HCT116 (cell line): ENCODE data around the gene POLD2. TPM values are rescaled to one million over a fixed set of nuclear protein-coding genes. Genes with fewer than 3 reads are reported as not detected.

Experiments used
- ATAC-seq: fragments of 200-7000 bp; cut with Tn5 transposase; 2 replicates; pipeline ENCODE4 v1.9.1; 2020; ENCODE audit warnings: mild to moderate bottlenecking, moderate library complexity
- BruUV-seq: library from RNA; stranded (reverse); fragments of 400-500 nt; replicated peaks from 2 replicates; lab custom pipeline; 2021; lab: Mats Ljungman, UMichigan
- CTCF ChIA-PET: fragments of 300-600 bp; sonication (Branson Sonifier 250); formaldehyde crosslinking; loops from one replicate; lab custom pipeline; 2021; ENCODE audit warnings: antibody characterized with exemption; lab: Charles Lee
- POLR2A ChIA-PET: fragments of 300-600, 350-600 bp; sonication (Branson Sonifier 250); formaldehyde crosslinking; loops from one replicate; lab custom pipeline; 2021; ENCODE audit warnings: antibody characterized with exemption; lab: Charles Lee
- RAD21 ChIA-PET, 2 experiments: fragments of 300-600 bp; sonication (Branson Sonifier 250); formaldehyde crosslinking; loops; one replicate each; lab custom pipeline; 2023; ENCODE audit warnings: low total read pairs in 2 of 2; ENCODE audit not compliant: uncharacterized antibody in 2 of 2, unreplicated experiment in 2 of 2, low non-redundant PET in 1 of 2; lab: Charles Lee
- DNase-seq: peaks from one replicate; pipeline ENCODE4 v3.0.0-alpha.2; 2010; ENCODE audit warnings: low read depth, low spot score
- H2AFZ ChIP-seq: fragments of 200-600 bp; shearing (Covaris generic), sonication (generic); 2 replicates; pipeline ENCODE4 v1.6.1; 2017; ENCODE audit warnings: low read depth, mixed run types, mixed read lengths, antibody characterized with exemption, low read length; ENCODE audit not compliant: poor library complexity, severe bottlenecking
- H3K27ac ChIP-seq: 2 replicates; pipeline ENCODE4 v1.5.1; 2012; ENCODE audit warnings: low read depth, low read length
- H3K27me3 ChIP-seq: fragments of 200-600 bp; sonication (generic); 2 replicates; pipeline ENCODE4 v1.6.1; 2016; ENCODE audit warnings: mixed run types, low read length, mixed read lengths; ENCODE audit not compliant: insufficient read depth
- H3K36me3 ChIP-seq, 2 experiments: fragments of 200-500 bp in 1 of 2; fragments of 200-600 bp in 1 of 2; sonication (Bioruptor generic) in 1 of 2; sonication (generic) in 1 of 2; 2 replicates each; pipeline versions ENCODE4 v1.5.1 to v1.6.1; 2014 to 2016; ENCODE audit warnings: low read length in 2 of 2, inconsistent platforms in 1 of 2, mixed read lengths in 1 of 2, mixed run types in 1 of 2; ENCODE audit not compliant: insufficient read depth in 2 of 2, control insufficient read depth in 1 of 2
- H3K4me1 ChIP-seq, 2 experiments: fragments of 200-600 bp in 1 of 2; sonication (generic) in 1 of 2; 2 replicates each; pipeline versions ENCODE4 v1.5.1 to v1.6.1; 2012 to 2017; ENCODE audit warnings: low read length in 2 of 2, inconsistent platforms in 1 of 2, mild to moderate bottlenecking in 1 of 2, mixed read lengths in 1 of 2, mixed run types in 1 of 2, moderate library complexity in 1 of 2; ENCODE audit not compliant: insufficient read depth in 2 of 2, control insufficient read depth in 1 of 2
- H3K4me2 ChIP-seq: fragments of 200-600 bp; sonication (generic); 2 replicates; pipeline ENCODE4 v1.6.1; 2017; ENCODE audit warnings: mixed run types, low read length, mixed read lengths
- H3K4me3 ChIP-seq, 2 experiments: fragments of 200-600 bp in 1 of 2; sonication (generic) in 1 of 2; replicated peaks in 1 of 2; 2 replicates each; pipeline ENCODE4 v1.5.1; 2011 to 2016; ENCODE audit warnings: low read length in 2 of 2, control low read depth in 1 of 2, low read depth in 1 of 2, mild to moderate bottlenecking in 1 of 2, mixed read lengths in 1 of 2, mixed run types in 1 of 2
- H3K79me2 ChIP-seq: fragments of 200-600 bp; sonication (generic); 2 replicates; pipeline ENCODE4 v1.6.1; 2017; ENCODE audit warnings: mild to moderate bottlenecking, mixed run types, low read length, moderate library complexity, mixed read lengths; ENCODE audit not compliant: insufficient read depth
- H3K9ac ChIP-seq: fragments of 200-600 bp; sonication (generic); 2 replicates; pipeline ENCODE4 v1.6.1; 2016; ENCODE audit warnings: low read length, mixed read lengths
- H3K9me2 ChIP-seq: fragments of 200-600 bp; sonication (generic), shearing (Covaris generic); 2 replicates; pipeline ENCODE4 v1.6.1; 2017; ENCODE audit warnings: mixed run types, mild to moderate bottlenecking, moderate library complexity; ENCODE audit not compliant: insufficient read depth
- H3K9me3 ChIP-seq, 2 experiments: fragments of 200-500 bp in 1 of 2; fragments of 200-600 bp in 1 of 2; sonication (Bioruptor generic) in 1 of 2; sonication (generic) in 1 of 2; 2 replicates each; pipeline ENCODE4 v1.6.1; 2014 to 2017; ENCODE audit warnings: low read length in 2 of 2, mixed read lengths in 2 of 2, inconsistent platforms in 1 of 2, low read depth in 1 of 2, mild to moderate bottlenecking in 1 of 2, mixed run types in 1 of 2, moderate library complexity in 1 of 2; ENCODE audit not compliant: control insufficient read depth in 1 of 2, insufficient read depth in 1 of 2
- H4K20me1 ChIP-seq: fragments of 200-600 bp; sonication (generic), shearing (Covaris generic); 2 replicates; pipeline ENCODE4 v1.6.1; 2017; ENCODE audit warnings: mixed run types, mild to moderate bottlenecking, moderate library complexity; ENCODE audit not compliant: insufficient read depth
- CBX3 ChIP-seq: IDR thresholded peaks from 2 replicates; pipeline ENCODE4 v1.6.1; 2012; ENCODE audit warnings: low read depth
- EGR1 ChIP-seq: IDR thresholded peaks from 2 replicates; pipeline ENCODE4 v1.6.1; 2012; ENCODE audit warnings: low read depth
- EZH2phosphoT487 ChIP-seq: fragments of 200-600 bp; IDR thresholded peaks from 2 replicates; pipeline ENCODE4 v1.6.1; 2018; ENCODE audit warnings: antibody characterized with exemption, borderline replicate concordance
- POLR2A ChIP-seq: IDR thresholded peaks from 2 replicates; pipeline ENCODE4 v1.7.0; 2011; ENCODE audit warnings: borderline replicate concordance; ENCODE audit not compliant: insufficient read depth, insufficient read length; ENCODE audit errors: extremely low read depth
- POLR2AphosphoS5 ChIP-seq: IDR thresholded peaks from 2 replicates; pipeline ENCODE4 v1.6.1; 2011; ENCODE audit warnings: mild to moderate bottlenecking, low read depth, low read length, moderate library complexity
- SP1 ChIP-seq: IDR thresholded peaks from 2 replicates; pipeline ENCODE4 v1.6.1; 2012; ENCODE audit warnings: low read depth
- TCF7L2 ChIP-seq: IDR thresholded peaks from 2 replicates; pipeline ENCODE4 v1.7.0; 2011; ENCODE audit warnings: borderline replicate concordance, inconsistent platforms; ENCODE audit not compliant: insufficient read depth, insufficient read length; ENCODE audit errors: extremely low read depth
- ZNF274 ChIP-seq: fragments of 200-500 bp; sonication (Bioruptor generic); IDR thresholded peaks from 2 replicates; pipeline ENCODE4 v1.6.1; 2014; ENCODE audit warnings: mild to moderate bottlenecking, low read depth, low read length, inconsistent platforms
- intact Hi-C: fragments of 100-400 bp; cut with micrococcal nuclease; formaldehyde crosslinking; loops from 2 replicates; pipeline ENCODE4 v1.10.0; 2022
- total RNA-seq: library from RNA; stranded (reverse); gene quantifications from one replicate; pipeline ENCODE4 v1.2.1, GENCODE V29; 2021; ENCODE audit not compliant: unreplicated experiment
- TF ChIP-seq, protein P1 (sequence below): IDR thresholded peaks from 2 replicates; pipeline ENCODE4 v1.6.1; 2011; ENCODE audit warnings: mild to moderate bottlenecking, low read length, moderate library complexity; ENCODE audit not compliant: insufficient replicate concordance; ENCODE audit errors: extremely low read depth
- TF ChIP-seq, protein P2 (sequence below), 3 experiments: fragments of 200-600 bp in 1 of 3; sonication (generic) in 1 of 3; IDR thresholded peaks in 2 of 3; conservative IDR thresholded peaks in 1 of 3; 2 replicates each; pipeline ENCODE4 v1.5.1; 2012 to 2017; ENCODE audit warnings: low read depth in 2 of 3, low read length in 2 of 3, antibody characterized with exemption in 1 of 3, borderline replicate concordance in 1 of 3, control low read depth in 1 of 3, mild to moderate bottlenecking in 1 of 3, mixed read lengths in 1 of 3, mixed run types in 1 of 3, moderate library complexity in 1 of 3; ENCODE audit not compliant: insufficient read depth in 1 of 3
- TF ChIP-seq, protein P3 (sequence below): IDR thresholded peaks from 2 replicates; pipeline ENCODE4 v1.6.1; 2012; ENCODE audit warnings: low read depth

POLD2 gene
- total RNA-seq, 1 experiment from 2014 or later = 237 TPM

DNA sequence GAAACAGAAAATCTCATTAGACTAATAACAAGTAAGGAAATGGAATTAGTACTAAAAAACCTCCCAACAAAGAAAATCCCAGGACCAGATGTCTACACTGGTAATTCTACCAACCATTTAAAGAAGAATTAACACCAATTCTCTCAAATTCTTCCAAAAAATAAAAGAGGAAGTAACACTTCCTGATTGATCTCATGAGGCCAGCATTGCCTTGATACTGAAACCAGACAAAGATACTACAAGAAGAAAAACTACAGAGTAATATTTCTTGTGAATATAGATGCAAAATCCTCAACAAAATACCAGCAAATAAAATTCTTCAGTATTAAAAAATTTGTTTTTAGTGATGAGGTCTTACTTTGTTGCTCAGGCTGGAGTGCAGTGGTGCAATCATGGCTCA lies 44.6 kb upstream of the POLD2 start:
- no peak for DNase-seq
- no peaks in the 10 kb centered on the region for H3K9me3 ChIP-seq
- intact Hi-C loops = no loop called here
- H3K4me3 ChIP-seq = no peak overlapping the region
- ATAC-seq = no peak
- no peak overlapping the region for H3K4me2 ChIP-seq
- H3K36me3 ChIP-seq = no peaks in the 10 kb centered on the region
- peaks cover 0 to 3% of the 10 kb centered on the region in 2 experiments; a peak in 1 of 4 replicates for H3K4me1 ChIP-seq
- no peaks in the 10 kb centered on the region for H3K9me2 ChIP-seq
- no peaks in the 10 kb centered on the region for H3K79me2 ChIP-seq
- no peaks in the 10 kb centered on the region for H4K20me1 ChIP-seq
- BruUV-seq = no TSS peak
- TF ChIP-seq EGR1 (no peak), ZNF274 (no peak), CBX3 (no peak), TCF7L2 (no peak), EZH2phosphoT487 (no peak), POLR2AphosphoS5 (no peak), POLR2A (no peak), SP1 (no peak)
- TF ChIP-seq, protein P1, sequence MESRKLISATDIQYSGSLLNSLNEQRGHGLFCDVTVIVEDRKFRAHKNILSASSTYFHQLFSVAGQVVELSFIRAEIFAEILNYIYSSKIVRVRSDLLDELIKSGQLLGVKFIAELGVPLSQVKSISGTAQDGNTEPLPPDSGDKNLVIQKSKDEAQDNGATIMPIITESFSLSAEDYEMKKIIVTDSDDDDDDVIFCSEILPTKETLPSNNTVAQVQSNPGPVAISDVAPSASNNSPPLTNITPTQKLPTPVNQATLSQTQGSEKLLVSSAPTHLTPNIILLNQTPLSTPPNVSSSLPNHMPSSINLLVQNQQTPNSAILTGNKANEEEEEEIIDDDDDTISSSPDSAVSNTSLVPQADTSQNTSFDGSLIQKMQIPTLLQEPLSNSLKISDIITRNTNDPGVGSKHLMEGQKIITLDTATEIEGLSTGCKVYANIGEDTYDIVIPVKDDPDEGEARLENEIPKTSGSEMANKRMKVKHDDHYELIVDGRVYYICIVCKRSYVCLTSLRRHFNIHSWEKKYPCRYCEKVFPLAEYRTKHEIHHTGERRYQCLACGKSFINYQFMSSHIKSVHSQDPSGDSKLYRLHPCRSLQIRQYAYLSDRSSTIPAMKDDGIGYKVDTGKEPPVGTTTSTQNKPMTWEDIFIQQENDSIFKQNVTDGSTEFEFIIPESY = no peak
- TF ChIP-seq, protein P2, sequence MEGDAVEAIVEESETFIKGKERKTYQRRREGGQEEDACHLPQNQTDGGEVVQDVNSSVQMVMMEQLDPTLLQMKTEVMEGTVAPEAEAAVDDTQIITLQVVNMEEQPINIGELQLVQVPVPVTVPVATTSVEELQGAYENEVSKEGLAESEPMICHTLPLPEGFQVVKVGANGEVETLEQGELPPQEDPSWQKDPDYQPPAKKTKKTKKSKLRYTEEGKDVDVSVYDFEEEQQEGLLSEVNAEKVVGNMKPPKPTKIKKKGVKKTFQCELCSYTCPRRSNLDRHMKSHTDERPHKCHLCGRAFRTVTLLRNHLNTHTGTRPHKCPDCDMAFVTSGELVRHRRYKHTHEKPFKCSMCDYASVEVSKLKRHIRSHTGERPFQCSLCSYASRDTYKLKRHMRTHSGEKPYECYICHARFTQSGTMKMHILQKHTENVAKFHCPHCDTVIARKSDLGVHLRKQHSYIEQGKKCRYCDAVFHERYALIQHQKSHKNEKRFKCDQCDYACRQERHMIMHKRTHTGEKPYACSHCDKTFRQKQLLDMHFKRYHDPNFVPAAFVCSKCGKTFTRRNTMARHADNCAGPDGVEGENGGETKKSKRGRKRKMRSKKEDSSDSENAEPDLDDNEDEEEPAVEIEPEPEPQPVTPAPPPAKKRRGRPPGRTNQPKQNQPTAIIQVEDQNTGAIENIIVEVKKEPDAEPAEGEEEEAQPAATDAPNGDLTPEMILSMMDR (IDR thresholded peaks at IDR 0.05 in 2 of 3, conservative IDR thresholded peaks at IDR 0.05 in 1 of 3; ENCODE audit: borderline replicate concordance in 1 of 3, insufficient read depth in 1 of 3, low read depth in 2 of 3, low read length in 2 of 3) = no peak
- TF ChIP-seq, protein P3, sequence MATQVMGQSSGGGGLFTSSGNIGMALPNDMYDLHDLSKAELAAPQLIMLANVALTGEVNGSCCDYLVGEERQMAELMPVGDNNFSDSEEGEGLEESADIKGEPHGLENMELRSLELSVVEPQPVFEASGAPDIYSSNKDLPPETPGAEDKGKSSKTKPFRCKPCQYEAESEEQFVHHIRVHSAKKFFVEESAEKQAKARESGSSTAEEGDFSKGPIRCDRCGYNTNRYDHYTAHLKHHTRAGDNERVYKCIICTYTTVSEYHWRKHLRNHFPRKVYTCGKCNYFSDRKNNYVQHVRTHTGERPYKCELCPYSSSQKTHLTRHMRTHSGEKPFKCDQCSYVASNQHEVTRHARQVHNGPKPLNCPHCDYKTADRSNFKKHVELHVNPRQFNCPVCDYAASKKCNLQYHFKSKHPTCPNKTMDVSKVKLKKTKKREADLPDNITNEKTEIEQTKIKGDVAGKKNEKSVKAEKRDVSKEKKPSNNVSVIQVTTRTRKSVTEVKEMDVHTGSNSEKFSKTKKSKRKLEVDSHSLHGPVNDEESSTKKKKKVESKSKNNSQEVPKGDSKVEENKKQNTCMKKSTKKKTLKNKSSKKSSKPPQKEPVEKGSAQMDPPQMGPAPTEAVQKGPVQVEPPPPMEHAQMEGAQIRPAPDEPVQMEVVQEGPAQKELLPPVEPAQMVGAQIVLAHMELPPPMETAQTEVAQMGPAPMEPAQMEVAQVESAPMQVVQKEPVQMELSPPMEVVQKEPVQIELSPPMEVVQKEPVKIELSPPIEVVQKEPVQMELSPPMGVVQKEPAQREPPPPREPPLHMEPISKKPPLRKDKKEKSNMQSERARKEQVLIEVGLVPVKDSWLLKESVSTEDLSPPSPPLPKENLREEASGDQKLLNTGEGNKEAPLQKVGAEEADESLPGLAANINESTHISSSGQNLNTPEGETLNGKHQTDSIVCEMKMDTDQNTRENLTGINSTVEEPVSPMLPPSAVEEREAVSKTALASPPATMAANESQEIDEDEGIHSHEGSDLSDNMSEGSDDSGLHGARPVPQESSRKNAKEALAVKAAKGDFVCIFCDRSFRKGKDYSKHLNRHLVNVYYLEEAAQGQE = no peak
- H3K27me3 ChIP-seq = no peaks in the 10 kb centered on the region
- no peak overlapping the region for H3K9ac ChIP-seq
- H3K27ac ChIP-seq = no peak overlapping the region
- ChIA-PET CTCF (no interaction called here), POLR2A (no interaction called here), RAD21 (no interaction called here)
- H2AFZ ChIP-seq = no peak overlapping the region
